Peyer's patch (tissue), 4 donors: ENCODE data around the gene TNNC1. TPM values are rescaled to one million over a fixed set of nuclear protein-coding genes. Genes with fewer than 3 reads are reported as not detected.

Source experiments
- DNase-seq, 3 donors: peaks; one replicate each; pipeline ENCODE4 v3.0.0-alpha.2; 2017 to 2019
- H3K27ac ChIP-seq, 4 donors: fragments of 200-600 bp; sonication (generic); one replicate each; pipeline ENCODE4 v1.5.1; 2016 to 2019
- H3K27me3 ChIP-seq, 2 donors: fragments of 200-600 bp; sonication (generic); one replicate each; pipeline ENCODE4 v1.5.1; 2019
- H3K36me3 ChIP-seq, 3 donors: fragments of 200-600 bp; sonication (generic); one replicate each; pipeline ENCODE4 v1.5.1; 2016 to 2019
- H3K4me1 ChIP-seq, 4 donors: fragments of 200-600 bp; sonication (generic); one replicate each; pipeline ENCODE4 v1.5.1; 2016 to 2019
- H3K4me3 ChIP-seq, 4 donors: fragments of 200-600 bp; sonication (generic); 1 replicate in 3 of 4; 2 replicates in 1 of 4; pipeline ENCODE4 v1.5.1; 2016 to 2019; ENCODE audit warnings: mild to moderate bottlenecking in 1 of 4
- H3K9me3 ChIP-seq, 4 donors: fragments of 200-600 bp; sonication (generic); one replicate each; pipeline ENCODE4 v1.5.1; 2016 to 2019; ENCODE audit warnings: mild to moderate bottlenecking in 1 of 4
- POLR2A ChIP-seq, 2 donors: fragments of 450-650 bp; IDR thresholded peaks; one replicate each; pipeline ENCODE4 v1.5.1; 2017; ENCODE audit warnings: antibody characterized with exemption in 2 of 2, mild to moderate bottlenecking in 2 of 2, moderate library complexity in 2 of 2
- total RNA-seq, 4 donors: library from RNA; depleted of rRNA; stranded (reverse); fragments of >200 nt; gene quantifications; one replicate each; pipeline ENCODE4 v1.1.0, GENCODE V29; 2016
- TF ChIP-seq, protein P1 (sequence below), 6 experiments: fragments of 450-650 bp in 4 of 6; fragments of 200-600 bp in 2 of 6; sonication (generic) in 1 of 6; IDR thresholded peaks; one replicate each; pipeline ENCODE4 v1.5.1; 2017 to 2019; ENCODE audit warnings: antibody characterized with exemption in 6 of 6, mild to moderate bottlenecking in 3 of 6, moderate library complexity in 1 of 6

Gene TNNC1
- total RNA-seq, 4 donors from 2014 or later = not detected

DNA sequence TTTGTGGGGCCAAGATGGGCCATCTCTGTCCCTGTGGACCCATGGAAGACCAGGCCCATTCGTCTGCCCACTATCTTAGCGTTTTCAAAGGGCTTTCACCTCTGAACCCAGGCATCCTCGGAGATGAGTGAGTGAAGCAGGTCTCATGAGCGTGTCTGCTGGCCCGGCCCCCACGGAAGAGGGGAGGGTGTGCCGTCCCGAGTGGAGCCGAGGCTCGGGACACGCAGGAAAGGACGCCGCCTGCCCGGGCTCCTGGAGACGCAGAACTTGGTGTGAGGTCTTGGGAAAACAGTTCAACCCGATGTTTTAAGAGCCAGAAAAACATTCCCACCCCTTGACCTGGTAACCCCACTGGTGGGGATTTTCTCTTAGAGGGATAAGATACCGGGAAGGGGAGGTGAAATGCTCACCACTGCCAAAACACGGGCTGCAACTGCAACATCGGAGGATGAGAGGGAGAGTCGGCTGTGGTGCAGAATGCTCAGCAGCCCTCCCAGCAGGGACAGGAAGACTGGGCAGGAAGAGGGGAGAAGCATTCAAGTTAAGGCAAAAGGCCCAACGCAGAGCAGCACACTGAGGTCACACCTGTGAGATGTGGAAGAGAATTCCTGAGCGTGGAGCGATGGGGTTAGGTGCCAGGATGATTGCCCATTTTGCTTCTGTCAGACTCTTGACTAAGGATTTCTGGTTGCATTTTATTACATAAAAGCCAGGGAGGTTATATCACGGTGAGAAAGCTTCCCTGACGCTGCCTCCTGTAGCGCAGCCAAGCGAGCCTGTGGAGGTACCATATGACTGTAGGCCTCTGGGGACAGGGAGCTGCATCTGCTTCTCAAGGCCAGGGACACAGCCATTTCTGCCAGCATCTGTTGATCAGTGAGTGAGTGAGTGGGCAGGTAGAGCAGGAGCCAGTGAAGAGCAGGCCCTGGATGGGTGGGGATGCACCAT is 27.2 kb upstream of the TNNC1 start:
- DNase-seq = no peak
- no peak overlapping the region for H3K4me3 ChIP-seq
- TF ChIP-seq, protein P1, sequence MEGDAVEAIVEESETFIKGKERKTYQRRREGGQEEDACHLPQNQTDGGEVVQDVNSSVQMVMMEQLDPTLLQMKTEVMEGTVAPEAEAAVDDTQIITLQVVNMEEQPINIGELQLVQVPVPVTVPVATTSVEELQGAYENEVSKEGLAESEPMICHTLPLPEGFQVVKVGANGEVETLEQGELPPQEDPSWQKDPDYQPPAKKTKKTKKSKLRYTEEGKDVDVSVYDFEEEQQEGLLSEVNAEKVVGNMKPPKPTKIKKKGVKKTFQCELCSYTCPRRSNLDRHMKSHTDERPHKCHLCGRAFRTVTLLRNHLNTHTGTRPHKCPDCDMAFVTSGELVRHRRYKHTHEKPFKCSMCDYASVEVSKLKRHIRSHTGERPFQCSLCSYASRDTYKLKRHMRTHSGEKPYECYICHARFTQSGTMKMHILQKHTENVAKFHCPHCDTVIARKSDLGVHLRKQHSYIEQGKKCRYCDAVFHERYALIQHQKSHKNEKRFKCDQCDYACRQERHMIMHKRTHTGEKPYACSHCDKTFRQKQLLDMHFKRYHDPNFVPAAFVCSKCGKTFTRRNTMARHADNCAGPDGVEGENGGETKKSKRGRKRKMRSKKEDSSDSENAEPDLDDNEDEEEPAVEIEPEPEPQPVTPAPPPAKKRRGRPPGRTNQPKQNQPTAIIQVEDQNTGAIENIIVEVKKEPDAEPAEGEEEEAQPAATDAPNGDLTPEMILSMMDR (IDR thresholded peaks at IDR 0.05) = no peak
- no peak for TF ChIP-seq POLR2A (IDR thresholded peaks at IDR 0.05)
- H3K36me3 ChIP-seq = peaks cover 0 to 82% (median 3%) of the 10 kb centered on the region in 3 donors
- H3K9me3 ChIP-seq = no peaks in the 10 kb centered on the region
- H3K27ac ChIP-seq = no peak overlapping the region
- no peaks in the 10 kb centered on the region for H3K4me1 ChIP-seq
- H3K27me3 ChIP-seq = no peaks in the 10 kb centered on the region

DNA sequence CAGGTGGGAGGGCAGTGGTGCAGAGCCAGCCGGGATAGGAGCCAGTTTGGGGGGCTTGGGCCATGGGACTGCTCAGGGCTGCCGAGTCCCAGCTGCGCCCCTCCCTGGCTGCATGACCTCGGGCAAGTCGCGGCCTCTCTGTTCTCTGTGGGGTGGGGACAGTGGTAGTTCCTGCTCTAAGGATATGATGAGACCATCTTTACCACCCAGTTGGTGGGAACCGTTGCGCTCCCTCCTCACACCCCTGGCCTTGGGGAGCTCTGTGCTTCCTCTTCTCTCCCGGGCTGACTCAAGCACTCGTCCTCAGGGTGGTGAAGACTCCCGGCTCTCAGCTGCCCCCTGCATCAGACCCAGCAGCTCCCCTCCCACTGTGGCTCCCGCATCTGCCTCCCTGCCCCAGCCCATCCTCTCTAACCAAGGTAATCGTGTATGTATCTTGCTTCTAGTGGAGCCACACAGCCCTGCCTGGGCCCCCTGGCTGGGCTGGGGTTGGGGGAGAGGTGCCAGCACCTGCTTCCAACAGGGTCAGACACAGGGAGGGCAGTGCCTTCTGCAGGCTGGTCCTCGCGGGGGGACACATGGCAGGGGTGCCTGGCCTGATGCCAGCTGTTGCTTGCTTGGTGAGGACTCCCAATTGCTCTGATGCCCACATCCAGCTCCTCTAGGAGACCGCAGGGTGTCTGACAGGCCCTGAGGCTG is 26.2 kb upstream of the TNNC1 start:
- H3K9me3 ChIP-seq = no peaks in the 10 kb centered on the region
- H3K4me3 ChIP-seq = no peak overlapping the region
- H3K27me3 ChIP-seq = no peaks in the 10 kb centered on the region
- no peak for TF ChIP-seq POLR2A (IDR thresholded peaks at IDR 0.05)
- TF ChIP-seq, protein P1 (IDR thresholded peaks at IDR 0.05) = no peak
- DNase-seq = peak in 1 of 3 donors; percentile 42
- no peaks in the 10 kb centered on the region for H3K4me1 ChIP-seq
- no peak overlapping the region for H3K27ac ChIP-seq
- H3K36me3 ChIP-seq = peaks cover 0 to 85% (median 3%) of the 10 kb centered on the region in 3 donors

DNA sequence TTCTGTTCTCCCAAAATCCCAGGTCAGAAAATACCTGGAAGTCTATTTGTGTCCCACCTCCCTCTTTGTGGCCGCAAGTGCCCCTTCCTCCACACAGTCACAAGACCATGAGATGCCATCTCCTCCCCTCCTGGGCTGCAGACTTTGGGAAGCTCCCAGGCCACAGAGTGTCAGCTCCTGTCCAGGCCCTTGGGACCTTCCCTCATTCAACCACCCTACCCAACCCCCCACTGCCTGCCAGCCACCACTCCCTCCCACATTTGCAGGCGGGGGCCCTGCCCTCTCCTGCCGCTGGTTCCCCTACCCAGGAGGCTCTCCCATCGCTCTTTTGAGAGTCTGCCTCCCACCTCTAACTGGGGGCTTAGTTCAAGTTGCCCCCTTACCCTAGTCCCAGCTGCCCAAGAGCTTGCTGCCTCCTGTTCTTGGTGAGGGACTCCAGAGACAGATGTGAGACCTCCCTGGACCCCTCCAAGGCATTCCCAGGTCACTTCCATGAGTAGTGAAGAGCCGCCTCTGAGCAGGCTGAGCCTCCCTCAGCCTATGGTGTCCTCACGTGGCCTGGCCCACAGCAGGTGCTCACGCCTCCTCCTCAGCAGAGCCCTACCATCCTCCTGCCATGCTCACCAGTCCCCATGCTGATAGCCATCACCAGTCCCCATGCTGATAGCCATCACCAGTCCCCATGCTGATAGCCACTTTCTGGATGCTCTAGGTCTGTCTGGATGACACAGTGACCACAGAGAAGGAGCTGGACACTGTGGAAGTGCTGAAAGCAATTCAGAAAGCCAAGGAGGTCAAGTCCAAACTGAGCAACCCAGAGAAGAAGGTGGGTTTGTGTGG is 25.4 kb upstream of the TNNC1 start:
- no peak for DNase-seq
- Histone ChIP-seq H3K27ac (no peak overlapping the region), H3K4me3 (no peak overlapping the region), H3K4me1 (no peaks in the 10 kb centered on the region), H3K27me3 (no peaks in the 10 kb centered on the region), H3K9me3 (no peaks in the 10 kb centered on the region), H3K36me3 (peaks cover 0 to 87% (median 3%) of the 10 kb centered on the region in 3 donors)
- TF ChIP-seq POLR2A (IDR thresholded peaks at IDR 0.05) = no peak
- TF ChIP-seq, protein P1 (IDR thresholded peaks at IDR 0.05) = no peak

DNA sequence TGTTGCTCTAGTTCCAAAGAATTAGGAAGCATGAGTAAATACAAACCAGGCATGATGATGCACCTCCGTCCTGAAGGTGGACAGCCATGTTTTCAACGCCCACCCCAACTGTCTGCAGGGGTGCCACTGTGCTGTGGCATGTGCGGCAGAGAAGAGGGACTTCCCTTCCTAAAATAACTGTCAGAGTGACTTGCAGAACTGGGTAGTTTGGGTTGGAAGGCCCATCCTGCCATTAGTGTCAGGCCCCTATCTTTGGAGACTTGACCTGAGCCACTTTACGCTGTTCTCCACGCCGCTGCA is 23.9 kb upstream of the TNNC1 start:
- no peak overlapping the region for H3K27ac ChIP-seq
- H3K27me3 ChIP-seq = no peaks in the 10 kb centered on the region
- no peaks in the 10 kb centered on the region for H3K9me3 ChIP-seq
- no peak overlapping the region for H3K4me3 ChIP-seq
- peaks cover 0 to 98% (median 3%) of the 10 kb centered on the region in 3 donors for H3K36me3 ChIP-seq
- TF ChIP-seq, protein P1 (IDR thresholded peaks at IDR 0.05) = no peak
- no peak for TF ChIP-seq POLR2A (IDR thresholded peaks at IDR 0.05)
- H3K4me1 ChIP-seq = no peaks in the 10 kb centered on the region
- DNase-seq = no peak

DNA sequence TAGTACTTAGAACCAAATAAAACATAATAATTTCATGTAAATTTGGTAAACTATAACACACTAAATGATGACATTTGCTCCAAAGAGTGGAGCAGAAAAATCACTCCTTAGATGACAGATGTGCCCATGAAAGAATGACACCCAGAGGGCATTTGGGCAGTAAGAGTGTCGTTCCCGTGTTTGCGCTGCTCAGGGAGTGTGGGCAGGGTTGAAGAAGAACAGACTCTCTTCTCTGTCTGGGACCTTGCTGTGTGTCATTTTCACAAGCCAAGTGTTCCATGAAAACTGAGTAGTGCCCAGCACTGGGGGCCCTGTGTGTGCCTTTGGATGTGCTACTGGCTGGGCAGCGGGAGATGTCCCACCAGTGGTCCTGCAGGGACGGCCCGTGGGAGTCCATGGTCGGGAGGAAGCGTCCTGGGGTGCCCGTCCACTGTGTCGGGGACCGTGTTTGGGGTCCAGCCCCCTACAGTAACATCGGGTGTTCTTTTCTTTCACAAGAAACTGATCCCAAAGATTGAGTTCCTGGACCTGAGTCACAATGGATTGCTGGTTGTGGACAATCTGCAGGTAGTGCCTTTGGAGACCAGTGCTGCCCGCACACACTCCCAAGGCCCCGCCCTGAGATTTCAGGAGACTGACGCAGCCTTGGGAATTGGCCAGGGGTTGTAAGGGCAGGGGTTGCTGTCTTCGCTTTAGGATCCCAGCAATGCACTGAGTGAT is 23.4 kb upstream of the TNNC1 start:
- no peaks in the 10 kb centered on the region for H3K4me1 ChIP-seq
- DNase-seq = no peak
- H3K27ac ChIP-seq = no peak overlapping the region
- H3K9me3 ChIP-seq = no peaks in the 10 kb centered on the region
- no peak for TF ChIP-seq POLR2A (IDR thresholded peaks at IDR 0.05)
- TF ChIP-seq, protein P1 (IDR thresholded peaks at IDR 0.05) = no peak
- peaks cover 0 to 99% (median 3%) of the 10 kb centered on the region in 3 donors for H3K36me3 ChIP-seq
- no peak overlapping the region for H3K4me3 ChIP-seq
- H3K27me3 ChIP-seq = no peaks in the 10 kb centered on the region
